GM23338 (cell line): ENCODE data around the gene HES3.

Experiments
- CTCF ChIP-seq, 2 experiments: fragments of 200-600 bp in 1 of 2; sonication (generic) in 1 of 2; conservative IDR thresholded peaks; 2 replicates each; pipeline versions ENCODE4 v1.5.1 to v1.6.1; 2016 to 2017; ENCODE audit warnings: antibody characterized with exemption in 2 of 2, low read depth in 2 of 2, mild to moderate bottlenecking in 2 of 2, moderate library complexity in 1 of 2
- POLR2AphosphoS5 ChIP-seq: IDR thresholded peaks from 2 replicates; pipeline ENCODE4 v1.6.1; 2016; ENCODE audit warnings: antibody characterized with exemption, low read depth
- REST ChIP-seq: IDR thresholded peaks from one replicate; pipeline ENCODE4 v1.6.1; 2018; ENCODE audit warnings: antibody characterized with exemption; ENCODE audit not compliant: unreplicated experiment
- ZNF114 ChIP-seq: fragments of 250-450 bp; sonication (Bioruptor Pico); IDR thresholded peaks from 2 replicates; pipeline ENCODE4 v1.5.0; 2020; ENCODE audit warnings: mild to moderate bottlenecking, moderate library complexity

- no peak for TF ChIP-seq CTCF (conservative IDR thresholded peaks at IDR 0.05; ENCODE audit: low read depth in 2 of 2)
- TF ChIP-seq ZNF114 (CRISPR knock-in tag) = no peak
- no peak for TF ChIP-seq POLR2AphosphoS5
- TF ChIP-seq REST = no peak
Measured at GRCh38 chr1:6294890-6295556, 51.0 kb downstream of the HES3 start.
